ENCODE measurements around the gene KANSL1L.
A peak's percentile ranks its signal among the peaks of the same experiment; 100 is the strongest.

Gene KANSL1L

GRCh38 chr2:210072493-210072892 is 98.7 kb downstream of the KANSL1L start:
- DNase-seq, result no peak

DNA sequence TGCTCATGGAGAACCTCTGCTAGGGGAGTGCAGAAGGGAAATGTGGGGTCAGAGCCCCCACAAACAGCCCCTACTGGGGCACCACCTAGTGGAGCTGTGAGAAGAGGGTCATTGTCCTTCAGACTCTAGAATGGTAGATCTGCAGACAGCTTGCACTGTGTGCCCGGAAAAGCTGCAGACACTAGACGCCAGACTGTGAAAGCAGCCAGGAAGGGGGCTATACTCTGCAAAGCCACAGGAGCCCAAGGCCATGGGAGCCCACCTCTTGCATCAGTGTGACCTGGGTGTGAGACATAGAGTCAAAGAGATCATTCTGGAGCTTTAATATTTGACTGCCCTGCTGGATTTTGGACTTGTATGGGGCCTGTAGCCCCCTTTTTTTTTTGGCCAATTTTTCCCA is 107.9 kb downstream of the KANSL1L start:
- no peak for DNase-seq

DNA sequence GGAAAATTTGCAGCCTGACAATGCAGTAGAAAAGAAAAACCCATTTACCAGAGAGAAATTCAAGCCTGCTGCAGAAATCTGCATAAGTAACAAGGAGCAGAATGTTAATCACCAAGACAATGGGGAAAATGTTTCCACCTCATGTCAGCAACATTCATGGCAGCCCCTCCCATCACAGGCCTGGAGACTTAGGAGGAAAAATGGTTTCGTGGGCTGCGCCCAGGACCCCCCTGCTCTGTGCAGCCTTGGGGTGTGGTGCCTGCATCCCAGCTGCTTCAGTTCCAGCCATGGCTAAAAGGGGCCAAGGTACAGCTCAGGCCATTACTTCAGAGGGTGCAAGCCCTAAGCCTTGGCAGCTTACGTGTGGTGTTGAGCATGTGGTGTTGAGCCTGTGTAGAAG is 115.4 kb downstream of the KANSL1L start:
- DNase-seq, result no peak

DNA sequence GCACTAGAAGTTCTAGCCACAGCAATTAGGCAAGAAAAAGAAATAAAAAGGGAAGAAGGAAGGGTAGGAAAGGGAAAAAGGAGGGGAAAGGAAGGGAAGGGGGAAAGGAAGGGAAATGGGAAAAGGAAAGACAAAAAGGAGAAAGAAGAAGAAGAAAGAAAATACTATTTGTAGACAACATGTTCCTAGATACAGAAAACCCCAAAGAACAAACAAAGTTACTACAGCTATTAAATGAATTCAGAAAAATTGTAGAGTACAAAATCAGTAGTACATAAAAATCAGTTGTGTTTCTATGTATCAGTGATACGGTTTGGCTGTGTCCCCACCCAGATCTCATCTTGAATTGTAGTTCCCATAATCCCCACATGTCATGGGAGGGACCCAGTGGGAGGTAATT is 116.5 kb downstream of the KANSL1L start:
- DNase-seq, result no peak

GRCh38 chr2:210050885-210051284 is 120.3 kb downstream of the KANSL1L start:
- DNase-seq, result no peak

- no peak for DNase-seq
Measured at GRCh38 chr2:210049831-210050230, 121.4 kb downstream of the KANSL1L start.

DNA sequence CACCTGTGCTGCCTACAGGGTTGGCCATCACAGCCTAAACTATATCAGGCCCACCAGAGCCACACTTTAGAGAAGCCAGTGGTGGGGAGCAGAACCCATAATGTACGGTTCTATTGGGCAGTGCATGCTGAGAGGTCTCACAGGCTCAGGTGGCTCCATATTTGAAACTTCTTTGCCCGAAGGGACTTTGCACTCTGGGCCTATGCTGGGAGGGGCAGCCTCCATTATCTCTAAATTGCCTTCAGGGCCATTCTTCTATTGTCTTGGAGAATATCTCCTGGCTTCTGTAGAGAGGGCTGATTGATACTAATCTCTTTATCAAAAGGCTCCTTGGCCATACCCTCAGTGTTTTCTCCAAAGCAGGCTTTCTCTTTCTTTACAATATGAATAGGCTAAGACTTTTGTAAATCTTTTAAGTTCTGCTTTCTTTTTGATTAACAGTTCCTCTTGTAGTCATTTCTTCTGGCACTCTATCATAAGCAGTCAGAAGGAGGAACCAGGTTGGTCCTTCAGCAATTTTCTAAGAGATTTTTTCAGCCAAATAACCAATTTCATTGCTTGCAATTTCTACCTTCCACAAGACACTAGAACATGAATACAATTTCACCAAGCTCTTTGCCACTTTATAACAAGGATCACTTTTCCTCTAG is 124.2 kb downstream of the KANSL1L start:
- peak; percentile 72 for DNase-seq

DNA sequence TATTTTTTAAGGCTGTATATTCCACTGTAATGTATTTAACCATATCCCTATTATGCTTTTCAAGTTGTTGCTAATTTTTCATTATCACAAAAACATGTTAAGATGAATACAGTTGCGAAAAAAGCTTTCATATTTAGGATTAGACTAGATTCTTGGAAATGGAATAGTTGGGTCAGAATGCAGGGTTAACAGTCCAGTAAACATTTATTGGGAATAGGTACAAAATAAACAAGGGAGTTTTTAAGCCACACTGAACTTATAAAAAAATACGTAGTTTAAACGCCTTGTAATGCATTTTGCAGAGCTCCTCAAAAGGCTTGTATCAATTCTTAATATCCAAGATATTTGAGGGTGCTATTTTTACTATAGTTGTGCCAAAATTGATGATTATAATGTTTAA is 133.1 kb downstream of the KANSL1L start:
- DNase-seq, result no peak

DNA sequence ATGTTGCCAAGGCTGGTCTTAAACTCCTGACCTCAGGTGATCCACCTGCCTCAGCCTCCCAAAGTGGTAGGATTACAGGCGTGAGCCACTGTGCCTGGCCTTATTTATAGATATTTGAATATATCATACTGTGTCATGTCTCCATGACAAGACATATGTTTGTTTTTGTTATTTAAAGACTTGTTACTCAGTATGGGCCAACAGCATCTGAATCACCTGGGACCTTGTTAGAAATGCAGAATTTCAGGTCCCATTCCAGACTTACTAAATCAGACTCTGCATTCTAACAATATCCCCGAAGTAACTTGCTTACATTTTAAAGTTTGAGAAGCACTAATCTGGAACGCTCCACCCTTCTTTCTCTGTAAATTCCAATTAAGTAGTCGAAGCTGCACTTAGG is 135.5 kb downstream of the KANSL1L start:
- DNase-seq, result no peak

DNA sequence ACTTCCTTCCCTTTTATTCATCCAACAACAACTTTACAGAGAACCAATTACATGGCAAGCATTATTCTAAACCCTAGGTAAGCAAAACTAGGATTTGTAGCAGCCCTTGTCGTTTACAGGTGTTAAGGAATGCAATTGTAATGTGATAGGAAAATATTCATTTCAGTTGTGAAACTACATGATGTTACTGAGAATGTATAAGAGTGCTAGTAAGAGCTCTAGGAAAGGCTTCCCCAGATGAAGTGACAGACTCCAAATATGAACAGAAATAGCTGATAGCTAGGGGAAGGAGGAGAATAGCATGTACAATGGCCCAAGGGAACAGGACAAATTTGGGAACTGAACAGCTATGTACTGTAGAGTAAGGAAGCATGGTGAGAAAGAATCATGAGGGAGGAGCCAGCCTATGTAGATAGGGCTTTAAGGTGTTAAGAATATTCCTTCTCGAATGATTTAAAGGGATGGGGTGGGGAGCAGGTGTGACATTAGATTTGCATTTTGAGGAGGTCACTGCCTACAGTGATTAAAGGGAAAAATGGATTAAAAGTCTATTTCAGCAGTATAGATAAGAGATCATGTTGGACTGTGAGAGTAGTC is 137.0 kb downstream of the KANSL1L start:
- DNase-seq, result no peak

- DNase-seq, result no peak
Measured at GRCh38 chr2:210028178-210028577, 143.0 kb downstream of the KANSL1L start.

GRCh38 chr2:210027608-210028007 is 143.6 kb downstream of the KANSL1L start:
- no peak for DNase-seq

- no peak for DNase-seq
Measured at GRCh38 chr2:210022824-210023223, 148.4 kb downstream of the KANSL1L start.

- DNase-seq, result no peak
Measured at GRCh38 chr2:210020138-210020537, 151.1 kb downstream of the KANSL1L start.

DNA sequence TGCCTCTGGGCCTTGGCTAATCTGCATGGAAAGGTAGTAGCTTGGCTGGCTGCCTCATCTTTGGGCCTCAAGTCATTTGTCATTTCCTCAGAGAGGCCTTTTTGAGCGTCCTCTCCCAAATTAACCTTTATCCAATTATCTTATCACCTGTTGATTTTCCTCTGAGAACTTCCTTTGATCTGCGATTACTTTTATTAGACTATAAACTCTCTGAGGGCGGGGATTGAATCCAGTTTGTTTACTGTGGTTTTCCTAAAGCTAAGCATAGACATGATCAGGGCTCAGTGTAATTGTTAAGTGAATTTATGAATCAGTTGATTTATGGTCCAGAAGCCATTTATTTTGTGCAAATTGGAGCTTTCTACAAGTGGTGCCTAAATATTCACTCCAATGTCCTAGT is 161.3 kb downstream of the KANSL1L start:
- DNase-seq, result no peak

- no peak for DNase-seq
Measured at GRCh38 chr2:210009126-210009525, 162.1 kb downstream of the KANSL1L start.

DNA sequence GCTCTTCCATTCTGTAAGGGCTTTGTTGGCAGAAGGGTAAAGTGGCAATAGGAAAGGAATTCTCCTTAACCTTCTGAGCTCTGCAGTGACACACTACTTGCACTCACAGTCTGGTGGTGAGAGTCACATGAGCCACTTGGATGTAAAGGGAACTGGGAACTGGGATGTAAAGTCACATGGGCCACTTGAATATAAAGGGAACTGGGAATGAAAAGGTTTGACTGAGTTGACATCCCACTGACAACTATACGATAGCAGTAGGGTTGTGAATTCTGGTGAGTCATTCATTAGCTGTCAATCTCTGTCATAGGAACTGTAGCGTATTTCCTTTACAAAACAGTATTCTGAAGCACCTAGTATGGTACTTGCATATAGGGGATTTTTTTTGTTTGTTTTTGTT is 163.3 kb downstream of the KANSL1L start:
- DNase-seq, result peak; percentile 75

DNA sequence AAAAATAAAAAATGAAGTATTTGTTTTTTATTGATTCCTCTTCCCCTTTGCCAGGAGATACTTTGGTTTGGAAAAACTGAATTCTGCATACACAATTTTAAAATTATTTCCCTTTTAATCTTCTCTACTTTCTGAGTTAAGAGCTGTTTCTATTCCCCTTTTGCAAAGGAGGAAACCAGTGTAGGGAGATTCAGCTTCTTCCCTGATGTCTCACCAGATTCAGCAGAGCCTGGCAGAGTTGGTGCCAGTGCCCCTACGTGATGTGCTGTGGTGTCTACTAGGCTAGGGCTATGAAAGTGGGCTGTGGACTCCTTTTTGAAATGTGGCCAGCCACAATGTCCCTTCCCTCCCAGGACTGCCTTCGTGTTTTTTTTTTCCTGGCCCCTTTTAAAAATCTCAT is 166.3 kb downstream of the KANSL1L start:
- DNase-seq, result peak; percentile 66

- peak; percentile 79 for DNase-seq
Measured at GRCh38 chr2:210003359-210003758, 167.8 kb downstream of the KANSL1L start.

- peak; percentile 95 for DNase-seq
Measured at GRCh38 chr2:210002158-210003157, 168.8 kb downstream of the KANSL1L start, which contains the start of gene RPE. RPE (plus strand) TSS chr2:210002638; CDS start chr2:210002662, 24 bp downstream.

DNA sequence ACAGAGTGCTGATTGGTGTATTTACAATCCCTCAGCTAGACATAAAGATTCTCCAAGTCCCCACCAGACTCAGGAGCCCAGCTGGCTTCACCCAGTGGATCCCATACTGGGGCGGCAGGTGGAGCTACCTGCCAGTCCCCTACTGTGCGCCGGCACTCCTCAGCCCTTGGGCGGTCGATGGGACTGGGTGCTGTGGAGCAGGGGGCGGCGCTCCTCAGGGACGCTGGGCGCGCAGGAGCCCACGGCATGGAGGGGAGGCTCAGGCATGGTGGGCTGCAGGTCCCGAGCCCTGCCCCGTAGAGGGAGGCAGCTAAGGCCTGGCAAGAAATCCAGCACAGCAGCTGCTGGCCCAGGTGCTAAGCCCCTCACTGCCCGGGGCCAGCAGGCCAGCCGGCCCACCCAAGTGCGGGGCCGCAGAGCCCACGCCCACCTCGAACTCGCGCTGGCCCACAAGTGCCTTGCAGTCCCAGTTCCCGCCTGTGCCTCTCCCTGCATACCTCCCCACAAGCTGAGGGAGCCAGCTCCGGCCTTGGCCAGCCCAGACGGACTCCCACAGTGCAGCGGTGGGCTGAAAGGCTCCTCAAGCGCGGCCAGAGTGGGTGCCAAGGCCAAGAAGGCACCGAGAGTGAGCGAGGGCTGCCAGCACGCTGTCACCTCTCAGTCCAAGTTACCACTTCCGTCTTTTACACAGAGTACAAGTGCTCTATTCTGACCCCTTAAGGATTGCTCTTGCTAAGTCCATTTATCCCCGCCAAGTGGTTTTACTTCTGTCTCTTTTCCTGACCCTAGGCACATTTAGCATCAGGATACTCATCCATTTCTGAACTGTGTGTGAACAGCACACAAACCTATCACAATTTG is 170.5 kb downstream of the KANSL1L start:
- peak; percentile 90 for DNase-seq

- DNase-seq, result no peak
Measured at GRCh38 chr2:209998596-209998995, 172.6 kb downstream of the KANSL1L start.

- DNase-seq, result no peak
Measured at GRCh38 chr2:209993968-209994367, 177.2 kb downstream of the KANSL1L start.
